ENCODE data around the gene SIGLEC6.
A peak's percentile ranks its signal among the peaks of the same experiment; 100 is the strongest.

DNA sequence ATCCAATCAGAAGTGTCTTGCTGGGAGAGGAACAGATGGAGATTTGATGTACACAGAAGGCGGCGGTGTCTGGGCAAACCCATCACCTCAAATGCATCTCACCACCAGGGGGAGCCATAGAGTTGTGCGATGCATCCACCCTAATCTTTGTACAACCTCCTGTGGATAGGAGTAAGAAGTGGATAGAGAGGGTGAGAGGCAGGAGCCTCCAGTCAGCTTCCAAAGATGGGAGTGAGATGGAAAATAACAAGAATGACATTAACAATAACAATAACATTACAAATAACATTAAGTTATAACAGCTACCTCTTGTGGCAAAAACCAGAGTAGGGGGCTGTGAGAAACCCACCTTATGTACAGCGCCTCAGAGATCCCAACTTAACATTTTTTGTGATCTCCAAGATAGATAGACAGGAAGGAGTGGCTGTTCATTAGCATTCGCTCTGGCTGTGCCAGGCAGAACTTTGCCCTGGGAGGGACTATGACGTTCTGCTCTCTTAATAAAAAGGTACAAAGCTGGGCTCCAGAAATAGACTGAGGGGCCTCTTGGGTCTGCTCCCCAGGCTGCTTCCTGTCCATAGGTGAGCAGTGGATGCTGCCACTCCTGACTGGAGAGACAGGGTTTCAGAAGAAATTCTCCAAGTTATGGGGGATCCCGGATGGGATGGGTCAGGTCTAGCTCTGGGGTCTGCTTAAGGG is 58.3 kb downstream of the SIGLEC6 start:
- TF ChIP-seq, protein P1, sequence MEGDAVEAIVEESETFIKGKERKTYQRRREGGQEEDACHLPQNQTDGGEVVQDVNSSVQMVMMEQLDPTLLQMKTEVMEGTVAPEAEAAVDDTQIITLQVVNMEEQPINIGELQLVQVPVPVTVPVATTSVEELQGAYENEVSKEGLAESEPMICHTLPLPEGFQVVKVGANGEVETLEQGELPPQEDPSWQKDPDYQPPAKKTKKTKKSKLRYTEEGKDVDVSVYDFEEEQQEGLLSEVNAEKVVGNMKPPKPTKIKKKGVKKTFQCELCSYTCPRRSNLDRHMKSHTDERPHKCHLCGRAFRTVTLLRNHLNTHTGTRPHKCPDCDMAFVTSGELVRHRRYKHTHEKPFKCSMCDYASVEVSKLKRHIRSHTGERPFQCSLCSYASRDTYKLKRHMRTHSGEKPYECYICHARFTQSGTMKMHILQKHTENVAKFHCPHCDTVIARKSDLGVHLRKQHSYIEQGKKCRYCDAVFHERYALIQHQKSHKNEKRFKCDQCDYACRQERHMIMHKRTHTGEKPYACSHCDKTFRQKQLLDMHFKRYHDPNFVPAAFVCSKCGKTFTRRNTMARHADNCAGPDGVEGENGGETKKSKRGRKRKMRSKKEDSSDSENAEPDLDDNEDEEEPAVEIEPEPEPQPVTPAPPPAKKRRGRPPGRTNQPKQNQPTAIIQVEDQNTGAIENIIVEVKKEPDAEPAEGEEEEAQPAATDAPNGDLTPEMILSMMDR (IDR thresholded peaks at IDR 0.05): peak; percentile 72 to 92 (median 80)
- TF ChIP-seq POLR2A (IDR thresholded peaks at IDR 0.05): no peak

Data from esophagus squamous epithelium (tissue), 4 donors.